ENCODE results near the gene MRPL38.

DNA sequence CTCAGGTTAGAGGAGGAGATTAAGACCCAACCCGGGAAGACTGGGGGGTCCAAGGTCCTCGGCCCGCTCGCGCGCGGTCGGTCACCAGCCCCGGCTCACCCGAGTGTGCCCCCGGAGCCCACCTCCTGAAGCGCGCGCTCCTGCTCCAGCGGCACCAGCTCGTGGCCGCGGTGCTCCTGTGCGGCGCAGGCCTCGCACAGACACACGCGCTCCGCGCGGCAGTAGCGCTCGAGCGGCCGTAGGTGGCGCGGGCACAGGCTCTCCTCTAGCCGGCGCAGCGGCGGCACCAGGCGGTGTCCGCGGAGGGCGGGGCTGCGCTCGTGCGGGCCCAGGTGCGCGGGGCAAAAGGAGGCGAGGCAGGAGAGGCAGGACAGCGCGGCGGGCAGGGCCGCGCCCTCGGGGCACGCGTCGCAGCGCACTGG is 26.9 kb downstream of the MRPL38 start:
- TF ChIP-seq, protein P1, sequence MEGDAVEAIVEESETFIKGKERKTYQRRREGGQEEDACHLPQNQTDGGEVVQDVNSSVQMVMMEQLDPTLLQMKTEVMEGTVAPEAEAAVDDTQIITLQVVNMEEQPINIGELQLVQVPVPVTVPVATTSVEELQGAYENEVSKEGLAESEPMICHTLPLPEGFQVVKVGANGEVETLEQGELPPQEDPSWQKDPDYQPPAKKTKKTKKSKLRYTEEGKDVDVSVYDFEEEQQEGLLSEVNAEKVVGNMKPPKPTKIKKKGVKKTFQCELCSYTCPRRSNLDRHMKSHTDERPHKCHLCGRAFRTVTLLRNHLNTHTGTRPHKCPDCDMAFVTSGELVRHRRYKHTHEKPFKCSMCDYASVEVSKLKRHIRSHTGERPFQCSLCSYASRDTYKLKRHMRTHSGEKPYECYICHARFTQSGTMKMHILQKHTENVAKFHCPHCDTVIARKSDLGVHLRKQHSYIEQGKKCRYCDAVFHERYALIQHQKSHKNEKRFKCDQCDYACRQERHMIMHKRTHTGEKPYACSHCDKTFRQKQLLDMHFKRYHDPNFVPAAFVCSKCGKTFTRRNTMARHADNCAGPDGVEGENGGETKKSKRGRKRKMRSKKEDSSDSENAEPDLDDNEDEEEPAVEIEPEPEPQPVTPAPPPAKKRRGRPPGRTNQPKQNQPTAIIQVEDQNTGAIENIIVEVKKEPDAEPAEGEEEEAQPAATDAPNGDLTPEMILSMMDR (IDR thresholded peaks at IDR 0.05): peak; percentile 27 to 44 (median 36)
- TF ChIP-seq POLR2A (IDR thresholded peaks at IDR 0.05): no peak
